Measurements from ENCODE around the gene CBY3. TPM values are rescaled to one million over a fixed set of nuclear protein-coding genes. Genes with fewer than 3 reads are reported as not detected.

The CBY3 gene
- total and polyA plus RNA-seq, 2 of the 13 experiments (the other 11 are each of a cell fraction or from before 2014, with no cell fraction given): not detected

DNA sequence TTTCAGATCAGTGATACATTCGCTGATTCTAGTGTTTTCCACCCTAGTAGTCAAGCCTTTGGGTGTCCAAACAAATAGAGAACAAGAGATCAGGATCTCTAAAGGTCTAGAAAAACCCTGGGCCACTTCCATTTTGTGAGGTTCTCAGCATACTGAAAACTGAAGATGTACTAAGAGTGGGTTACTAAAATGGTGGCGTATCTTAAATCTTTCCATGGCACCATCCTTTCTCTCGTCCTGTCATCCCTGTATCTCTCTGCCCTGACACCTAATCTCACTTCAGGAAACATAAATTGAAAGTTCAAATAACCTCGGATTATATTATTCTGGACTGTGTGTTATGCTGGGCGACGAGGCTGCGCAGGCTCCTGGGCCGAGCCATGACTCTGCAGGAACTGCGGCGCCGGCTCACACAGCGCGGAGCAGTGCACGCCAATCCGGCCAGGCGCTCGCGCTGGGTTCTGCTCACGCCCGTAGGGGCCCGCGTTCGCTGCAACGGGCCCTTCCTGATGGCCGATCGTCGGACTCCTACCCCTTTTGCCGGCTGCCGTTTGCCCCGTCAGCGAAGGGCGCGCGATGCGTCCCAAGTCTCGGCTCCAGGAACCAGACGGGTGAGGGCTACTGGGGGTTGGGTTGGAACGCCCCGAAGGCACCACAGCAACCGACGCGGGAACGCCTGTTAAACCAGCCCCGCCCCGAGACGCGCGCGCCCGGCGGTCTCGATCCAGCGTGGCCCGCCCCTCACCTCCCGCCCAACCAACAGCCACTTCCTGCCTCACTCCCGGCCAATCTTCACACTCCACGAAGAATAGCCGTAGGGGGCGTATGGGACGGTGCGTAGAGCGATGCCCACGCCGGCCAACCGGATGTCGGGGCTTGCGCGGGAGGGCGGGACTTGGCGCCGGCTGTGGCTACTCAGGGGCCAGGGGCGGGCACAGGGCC, 17.4 kb upstream of the CBY3 start (continued):
- TF ChIP-seq NFE2L1 (CRISPR knock-in tag; IDR thresholded peaks at IDR 0.05; ENCODE audit: borderline replicate concordance) (peak; percentile 97; the same call in 1 of the 2 replicates), ZNF672 (CRISPR knock-in tag; IDR thresholded peaks at IDR 0.05) (no peak), ZNF292 (CRISPR knock-in tag; IDR thresholded peaks at IDR 0.05; ENCODE audit: borderline replicate concordance, low read depth) (peak; percentile 76; the same call in 1 of the 2 replicates), ZNF7 (CRISPR knock-in tag; IDR thresholded peaks at IDR 0.05) (no peak), ZNF883 (CRISPR knock-in tag; IDR thresholded peaks at IDR 0.05; ENCODE audit: not compliant biosample characterization) (peak; percentile 44), NFE2 (CRISPR knock-in tag; IDR thresholded peaks at IDR 0.05) (peak; percentile 67; the same call in 1 of the 2 replicates), ELF1 (CRISPR knock-in tag; IDR thresholded peaks at IDR 0.05) (peak; percentile 95), ZNF646 (CRISPR knock-in tag; IDR thresholded peaks at IDR 0.05) (no peak), KAT2B (IDR thresholded peaks at IDR 0.05; ENCODE audit: borderline replicate concordance, low read depth, low read length) (no peak), SMARCC2 (IDR thresholded peaks at IDR 0.05) (no peak), ZNF704 (CRISPR knock-in tag; IDR thresholded peaks at IDR 0.05; ENCODE audit: borderline replicate concordance) (no peak; the same call in 1 of the 2 replicates), ZSCAN30 (CRISPR knock-in tag; IDR thresholded peaks at IDR 0.05) (no peak)
- TF ChIP-seq, protein P1, sequence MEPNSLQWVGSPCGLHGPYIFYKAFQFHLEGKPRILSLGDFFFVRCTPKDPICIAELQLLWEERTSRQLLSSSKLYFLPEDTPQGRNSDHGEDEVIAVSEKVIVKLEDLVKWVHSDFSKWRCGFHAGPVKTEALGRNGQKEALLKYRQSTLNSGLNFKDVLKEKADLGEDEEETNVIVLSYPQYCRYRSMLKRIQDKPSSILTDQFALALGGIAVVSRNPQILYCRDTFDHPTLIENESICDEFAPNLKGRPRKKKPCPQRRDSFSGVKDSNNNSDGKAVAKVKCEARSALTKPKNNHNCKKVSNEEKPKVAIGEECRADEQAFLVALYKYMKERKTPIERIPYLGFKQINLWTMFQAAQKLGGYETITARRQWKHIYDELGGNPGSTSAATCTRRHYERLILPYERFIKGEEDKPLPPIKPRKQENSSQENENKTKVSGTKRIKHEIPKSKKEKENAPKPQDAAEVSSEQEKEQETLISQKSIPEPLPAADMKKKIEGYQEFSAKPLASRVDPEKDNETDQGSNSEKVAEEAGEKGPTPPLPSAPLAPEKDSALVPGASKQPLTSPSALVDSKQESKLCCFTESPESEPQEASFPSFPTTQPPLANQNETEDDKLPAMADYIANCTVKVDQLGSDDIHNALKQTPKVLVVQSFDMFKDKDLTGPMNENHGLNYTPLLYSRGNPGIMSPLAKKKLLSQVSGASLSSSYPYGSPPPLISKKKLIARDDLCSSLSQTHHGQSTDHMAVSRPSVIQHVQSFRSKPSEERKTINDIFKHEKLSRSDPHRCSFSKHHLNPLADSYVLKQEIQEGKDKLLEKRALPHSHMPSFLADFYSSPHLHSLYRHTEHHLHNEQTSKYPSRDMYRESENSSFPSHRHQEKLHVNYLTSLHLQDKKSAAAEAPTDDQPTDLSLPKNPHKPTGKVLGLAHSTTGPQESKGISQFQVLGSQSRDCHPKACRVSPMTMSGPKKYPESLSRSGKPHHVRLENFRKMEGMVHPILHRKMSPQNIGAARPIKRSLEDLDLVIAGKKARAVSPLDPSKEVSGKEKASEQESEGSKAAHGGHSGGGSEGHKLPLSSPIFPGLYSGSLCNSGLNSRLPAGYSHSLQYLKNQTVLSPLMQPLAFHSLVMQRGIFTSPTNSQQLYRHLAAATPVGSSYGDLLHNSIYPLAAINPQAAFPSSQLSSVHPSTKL (CRISPR knock-in tag; IDR thresholded peaks at IDR 0.05): no peak
- TF ChIP-seq, protein P2, sequence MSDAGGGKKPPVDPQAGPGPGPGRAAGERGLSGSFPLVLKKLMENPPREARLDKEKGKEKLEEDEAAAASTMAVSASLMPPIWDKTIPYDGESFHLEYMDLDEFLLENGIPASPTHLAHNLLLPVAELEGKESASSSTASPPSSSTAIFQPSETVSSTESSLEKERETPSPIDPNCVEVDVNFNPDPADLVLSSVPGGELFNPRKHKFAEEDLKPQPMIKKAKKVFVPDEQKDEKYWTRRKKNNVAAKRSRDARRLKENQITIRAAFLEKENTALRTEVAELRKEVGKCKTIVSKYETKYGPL (CRISPR knock-in tag; IDR thresholded peaks at IDR 0.05): no peak

Measured in HepG2 (cell line).